Hepatocyte (in vitro differentiated cells): ENCODE data around the gene OTOGL. TPM values are rescaled to one million over a fixed set of nuclear protein-coding genes. Genes with fewer than 3 reads are reported as not detected.

ENCODE experiments used
- DNase-seq: peaks from one replicate; pipeline ENCODE4 v3.0.0-alpha.2; 2016; ENCODE audit warnings: low spot score
- H2AFZ ChIP-seq: fragments of 200-600 bp; sonication (generic); 2 replicates; pipeline ENCODE4 v1.6.0; 2016; ENCODE audit warnings: antibody characterized with exemption, mild to moderate bottlenecking
- H3K27ac ChIP-seq: fragments of 200-600 bp; sonication (generic); 2 replicates; pipeline ENCODE4 v1.5.1; 2016; ENCODE audit warnings: mild to moderate bottlenecking
- H3K27me3 ChIP-seq: fragments of 200-600 bp; sonication (generic); 2 replicates; pipeline ENCODE4 v1.6.1; 2016
- H3K36me3 ChIP-seq: fragments of 200-600 bp; sonication (generic); replicated peaks from 2 replicates; pipeline ENCODE4 v1.5.1; 2016; ENCODE audit warnings: low read depth; ENCODE audit not compliant: insufficient read depth
- H3K4me1 ChIP-seq: fragments of 200-600 bp; sonication (generic); 2 replicates; pipeline ENCODE4 v1.5.1; 2016; ENCODE audit warnings: mild to moderate bottlenecking, moderate library complexity; ENCODE audit not compliant: insufficient read depth
- H3K4me2 ChIP-seq: fragments of 200-600 bp; sonication (generic); 2 replicates; pipeline ENCODE4 v1.6.0; 2016
- H3K4me3 ChIP-seq: fragments of 200-600 bp; sonication (generic); 2 replicates; pipeline ENCODE4 v1.5.1; 2016; ENCODE audit warnings: mild to moderate bottlenecking
- H3K79me2 ChIP-seq: fragments of 200-600 bp; sonication (generic); 2 replicates; pipeline ENCODE4 v1.6.0; 2017; ENCODE audit warnings: mild to moderate bottlenecking
- H3K9me2 ChIP-seq: fragments of 200-600 bp; sonication (generic); replicated peaks from 2 replicates; pipeline ENCODE4 v1.6.0; 2017; ENCODE audit warnings: mild to moderate bottlenecking; ENCODE audit not compliant: insufficient read depth
- H3K9me3 ChIP-seq: fragments of 200-600 bp; sonication (generic); 2 replicates; pipeline ENCODE4 v1.5.1; 2016; ENCODE audit warnings: low read depth, mild to moderate bottlenecking
- H4K20me1 ChIP-seq: fragments of 200-600 bp; sonication (generic); 2 replicates; pipeline ENCODE4 v1.6.0; 2016; ENCODE audit warnings: mild to moderate bottlenecking; ENCODE audit not compliant: insufficient read depth, poor library complexity, severe bottlenecking
- CTCF ChIP-seq: fragments of 200-600 bp; sonication (generic); IDR thresholded peaks from 2 replicates; pipeline ENCODE4 v1.5.1; 2016; ENCODE audit warnings: antibody characterized with exemption, mild to moderate bottlenecking; ENCODE audit not compliant: poor library complexity
- EZH2 ChIP-seq: fragments of 200-600 bp; sonication (generic); IDR thresholded peaks from 2 replicates; pipeline ENCODE4 v1.6.1; 2016; ENCODE audit warnings: antibody characterized with exemption, mild to moderate bottlenecking, borderline replicate concordance
- EZH2phosphoT487 ChIP-seq: fragments of 200-600 bp; sonication (generic); IDR thresholded peaks from one replicate; pipeline ENCODE4 v1.6.1; 2018; ENCODE audit warnings: antibody characterized with exemption, mild to moderate bottlenecking, low read depth, moderate library complexity; ENCODE audit not compliant: unreplicated experiment, severe bottlenecking
- WGBS: methylation state at CpG from one replicate; pipeline ENCODE4 v1.1.6; 2016; ENCODE audit warnings: low lambda C conversion rate; ENCODE audit errors: missing lambda C conversion rate; 5-methylcytosine and 5-hydroxymethylcytosine counted together
- polyA plus RNA-seq: library from polyadenylated mRNA; unstranded; fragments of >200 nt; fragmentation: Nextera tagmentation; extraction: Ambion mirVana; gene quantifications from 2 replicates; pipeline ENCODE4 v1.2.1, GENCODE V29; 2016
- total RNA-seq: library from RNA; depleted of rRNA; stranded (reverse); fragments of >200 nt; gene quantifications from 2 replicates; pipeline ENCODE4 v1.2.3, GENCODE V29; 2014

Gene OTOGL
- total and polyA plus RNA-seq, 2 experiments from 2014 or later, result 0.33 TPM; not detected in 1

GRCh38 chr12:80233926-80234325, 134.6 kb downstream of the OTOGL start:
- H3K27ac ChIP-seq, result no peak overlapping the region
- TF ChIP-seq CTCF, result no peak
- no peak for TF ChIP-seq EZH2
- no peak for TF ChIP-seq EZH2phosphoT487
- H3K9me3 ChIP-seq, result no peaks in the 10 kb centered on the region
- H3K9me2 ChIP-seq, result no peaks in the 10 kb centered on the region
- peaks cover 5% of the 10 kb centered on the region for H3K4me1 ChIP-seq
- H3K27me3 ChIP-seq, result no peaks in the 10 kb centered on the region
- H2AFZ ChIP-seq, result no peak overlapping the region
- H4K20me1 ChIP-seq, result no peaks in the 10 kb centered on the region
- no peak overlapping the region for H3K4me3 ChIP-seq
- no peak overlapping the region for H3K4me2 ChIP-seq
- no peaks in the 10 kb centered on the region for H3K79me2 ChIP-seq
- no peak for DNase-seq
- H3K36me3 ChIP-seq, result no peaks in the 10 kb centered on the region

- H3K36me3 ChIP-seq, result no peaks in the 10 kb centered on the region
- no peak for DNase-seq
- H3K4me2 ChIP-seq, result no peak overlapping the region
- H2AFZ ChIP-seq, result no peak overlapping the region
- H3K9me2 ChIP-seq, result no peaks in the 10 kb centered on the region
- H3K4me3 ChIP-seq, result no peak overlapping the region
- H4K20me1 ChIP-seq, result no peaks in the 10 kb centered on the region
- TF ChIP-seq EZH2, result no peak
- no peak for TF ChIP-seq CTCF
- no peak for TF ChIP-seq EZH2phosphoT487
- no peaks in the 10 kb centered on the region for H3K9me3 ChIP-seq
- H3K4me1 ChIP-seq, result peaks cover 5% of the 10 kb centered on the region
- 70% methylated on average over 3 of the region's 3 CpGs for WGBS
- H3K27me3 ChIP-seq, result no peaks in the 10 kb centered on the region
- H3K79me2 ChIP-seq, result no peaks in the 10 kb centered on the region
- no peak overlapping the region for H3K27ac ChIP-seq
Measured at GRCh38 chr12:80234667-80235066, 135.3 kb downstream of the OTOGL start.

GRCh38 chr12:80235944-80236343, 136.6 kb downstream of the OTOGL start:
- no peak for DNase-seq
- H3K27me3 ChIP-seq, result no peaks in the 10 kb centered on the region
- no peak overlapping the region for H3K4me2 ChIP-seq
- no peaks in the 10 kb centered on the region for H3K9me3 ChIP-seq
- no peak overlapping the region for H3K4me3 ChIP-seq
- H3K36me3 ChIP-seq, result no peaks in the 10 kb centered on the region
- H3K79me2 ChIP-seq, result no peaks in the 10 kb centered on the region
- H2AFZ ChIP-seq, result no peak overlapping the region
- no peaks in the 10 kb centered on the region for H4K20me1 ChIP-seq
- no peaks in the 10 kb centered on the region for H3K9me2 ChIP-seq
- no peak overlapping the region for H3K27ac ChIP-seq
- TF ChIP-seq EZH2 (no peak), EZH2phosphoT487 (no peak)
- no peaks in the 10 kb centered on the region for H3K4me1 ChIP-seq

GRCh38 chr12:80239867-80240266, 140.5 kb downstream of the OTOGL start:
- TF ChIP-seq CTCF (no peak), EZH2phosphoT487 (no peak), EZH2 (no peak)
- no peaks in the 10 kb centered on the region for H3K9me3 ChIP-seq
- H3K27me3 ChIP-seq, result no peaks in the 10 kb centered on the region
- no peak overlapping the region for H3K4me3 ChIP-seq
- no peak overlapping the region for H3K27ac ChIP-seq
- H3K9me2 ChIP-seq, result no peaks in the 10 kb centered on the region
- no peaks in the 10 kb centered on the region for H3K4me1 ChIP-seq
- H3K36me3 ChIP-seq, result no peaks in the 10 kb centered on the region
- no peak overlapping the region for H2AFZ ChIP-seq
- DNase-seq, result no peak
- no peaks in the 10 kb centered on the region for H4K20me1 ChIP-seq
- no peak overlapping the region for H3K4me2 ChIP-seq
- no peaks in the 10 kb centered on the region for H3K79me2 ChIP-seq
